Suprapubic skin (tissue), 4 donors: ENCODE results near the gene NLRP7. TPM values are rescaled to one million over a fixed set of nuclear protein-coding genes. Genes with fewer than 3 reads are reported as not detected.
"Not testable (repeated sequence)": the region's sequence is repeated elsewhere in the genome, so short reads cannot be mapped to it uniquely, and the experiment has no call there.

Experiments used
- DNase-seq, 2 donors: peaks; one replicate each; pipeline ENCODE4 v3.0.0-alpha.2; 2019; ENCODE audit warnings: low spot score in 2 of 2
- H3K27ac ChIP-seq: fragments of 200-600 bp; sonication (generic); one replicate; pipeline ENCODE4 v1.5.1; 2019
- H3K27me3 ChIP-seq: fragments of 200-600 bp; sonication (generic); one replicate; pipeline ENCODE4 v1.5.1; 2019
- H3K36me3 ChIP-seq: fragments of 200-600 bp; sonication (generic); one replicate; pipeline ENCODE4 v1.5.1; 2019
- H3K4me1 ChIP-seq: fragments of 200-600 bp; sonication (generic); one replicate; pipeline ENCODE4 v1.5.1; 2019
- H3K4me3 ChIP-seq: fragments of 200-600 bp; sonication (generic); one replicate; pipeline ENCODE4 v1.5.1; 2019; ENCODE audit warnings: mild to moderate bottlenecking
- H3K9me3 ChIP-seq: fragments of 200-600 bp; sonication (generic); one replicate; pipeline ENCODE4 v1.5.1; 2019
- CTCF ChIP-seq, 2 donors: fragments of 200-600 bp in 1 of 2; fragments of 450-650 bp in 1 of 2; sonication (generic) in 1 of 2; IDR thresholded peaks; one replicate each; pipeline ENCODE4 v1.5.1; 2016 to 2019; ENCODE audit warnings: antibody characterized with exemption in 2 of 2, mild to moderate bottlenecking in 1 of 2, moderate library complexity in 1 of 2
- EP300 ChIP-seq: sonication (generic); formaldehyde crosslinking; IDR thresholded peaks from one replicate; pipeline ENCODE4 v1.6.1; 2017; ENCODE audit warnings: antibody characterized with exemption
- POLR2A ChIP-seq, 2 donors: fragments of 450-650 bp; IDR thresholded peaks; one replicate each; pipeline ENCODE4 v1.6.1; 2017; ENCODE audit warnings: antibody characterized with exemption in 2 of 2, mild to moderate bottlenecking in 2 of 2, moderate library complexity in 2 of 2
- POLR2AphosphoS5 ChIP-seq, 3 donors: sonication (generic); formaldehyde crosslinking; IDR thresholded peaks; one replicate each; pipeline ENCODE4 v1.6.1; 2017; ENCODE audit warnings: antibody characterized with exemption in 3 of 3
- WGBS: methylation state at CpG from one replicate; pipeline ENCODE4 v1.1.5; 2018; 5-methylcytosine and 5-hydroxymethylcytosine counted together
- total RNA-seq, 4 donors: library from RNA; depleted of rRNA; stranded (reverse); fragments of >200 nt; gene quantifications; one replicate each; pipeline ENCODE4 v1.1.0, GENCODE V29; 2016

NLRP7 gene
- total RNA-seq, 4 donors from 2014 or later: not detected

- TF ChIP-seq POLR2AphosphoS5 (IDR thresholded peaks at IDR 0.05): no peak
- WGBS: 73% methylated on average over 7 of the region's 7 CpGs
These were observed 40.5 kb downstream of the NLRP7 start for GRCh38 chr19:54906819-54907218.

GRCh38 chr19:54905803-54906511 lies 41.4 kb downstream of the NLRP7 start, which contains the start of gene NCR1:
Gene NCR1 (plus strand): TSS chr19:54906148. CDS start chr19:54906188, 40 bp downstream.
- peaks cover 7% of the 10 kb centered on the region for H3K27me3 ChIP-seq
- no peaks in the 10 kb centered on the region for H3K36me3 ChIP-seq
- H3K4me1 ChIP-seq: no peaks in the 10 kb centered on the region
- no peak within 1 kb of the TSS for H3K4me3 ChIP-seq
- DNase-seq: no peak
- TF ChIP-seq POLR2A (IDR thresholded peaks at IDR 0.05) (no peak), CTCF (IDR thresholded peaks at IDR 0.05) (no peak), POLR2AphosphoS5 (IDR thresholded peaks at IDR 0.05) (no peak), EP300 (no peak)
- no peaks in the 10 kb centered on the region for H3K9me3 ChIP-seq
- H3K27ac ChIP-seq: no peak within 1 kb of the TSS
- 32% methylated on average over 17 of the region's 22 CpGs for WGBS

More at GRCh38 chr19:54906819-54907218, 40.5 kb downstream of the NLRP7 start:
- Histone ChIP-seq H3K9me3 (no peaks in the 10 kb centered on the region), H3K36me3 (no peaks in the 10 kb centered on the region), H3K4me3 (no peak overlapping the region), H3K27ac (no peak overlapping the region), H3K4me1 (no peaks in the 10 kb centered on the region), H3K27me3 (peaks cover 7% of the 10 kb centered on the region)
- DNase-seq: no peak

GRCh38 chr19:54905421-54905802 lies 41.9 kb downstream of the NLRP7 start:
- WGBS: 36% methylated on average over 5 of the region's 5 CpGs
- TF ChIP-seq CTCF (IDR thresholded peaks at IDR 0.05): no peak
- no peak for TF ChIP-seq POLR2A (IDR thresholded peaks at IDR 0.05)
- TF ChIP-seq POLR2AphosphoS5 (IDR thresholded peaks at IDR 0.05): no peak
- no peak for TF ChIP-seq EP300

GRCh38 chr19:54904261-54904660 lies 43.1 kb downstream of the NLRP7 start:
- H3K4me1 ChIP-seq, H3K9me3 ChIP-seq, DNase-seq, H3K27ac ChIP-seq, H3K36me3 ChIP-seq, H3K4me3 ChIP-seq: not testable (repeated sequence)
- 73% methylated on average over 4 of the region's 4 CpGs for WGBS
- H3K27me3 ChIP-seq: peaks cover 10% of the 10 kb centered on the region

More at GRCh38 chr19:54905421-54905802, 41.9 kb downstream of the NLRP7 start:
- H3K27me3 ChIP-seq: peaks cover 7% of the 10 kb centered on the region
- H3K36me3 ChIP-seq: no peaks in the 10 kb centered on the region
- H3K27ac ChIP-seq: no peak overlapping the region
- no peaks in the 10 kb centered on the region for H3K9me3 ChIP-seq
- no peaks in the 10 kb centered on the region for H3K4me1 ChIP-seq
- no peak overlapping the region for H3K4me3 ChIP-seq
- DNase-seq: no peak

- H3K4me3 ChIP-seq: no peak overlapping the region
- no peak for DNase-seq
- H3K27ac ChIP-seq: no peak overlapping the region
- no peaks in the 10 kb centered on the region for H3K4me1 ChIP-seq
- no peaks in the 10 kb centered on the region for H3K36me3 ChIP-seq
- no peaks in the 10 kb centered on the region for H3K9me3 ChIP-seq
- 90% methylated on average over 6 of the region's 6 CpGs for WGBS
- TF ChIP-seq EP300: no peak
- TF ChIP-seq CTCF (IDR thresholded peaks at IDR 0.05): no peak
- TF ChIP-seq POLR2A (IDR thresholded peaks at IDR 0.05): no peak
- no peak for TF ChIP-seq POLR2AphosphoS5 (IDR thresholded peaks at IDR 0.05)
- H3K27me3 ChIP-seq: peaks cover 11% of the 10 kb centered on the region
These were observed 44.0 kb downstream of the NLRP7 start for GRCh38 chr19:54903303-54903702.

- DNase-seq: no peak
- Histone ChIP-seq H3K27ac (no peak overlapping the region), H3K36me3 (no peaks in the 10 kb centered on the region), H3K4me1 (no peaks in the 10 kb centered on the region), H3K4me3 (no peak overlapping the region), H3K9me3 (no peaks in the 10 kb centered on the region), H3K27me3 (peaks cover 11% of the 10 kb centered on the region)
- WGBS: 44% methylated on average over 3 of the region's 3 CpGs
- no peak for TF ChIP-seq EP300
- no peak for TF ChIP-seq POLR2A (IDR thresholded peaks at IDR 0.05)
- TF ChIP-seq CTCF (IDR thresholded peaks at IDR 0.05): no peak
- TF ChIP-seq POLR2AphosphoS5 (IDR thresholded peaks at IDR 0.05): no peak
These were observed 45.3 kb downstream of the NLRP7 start for GRCh38 chr19:54902061-54902460.

GRCh38 chr19:54901153-54901552 lies 46.2 kb downstream of the NLRP7 start:
- not testable (repeated sequence) for H3K9me3 ChIP-seq, H3K4me3 ChIP-seq, H3K36me3 ChIP-seq, H3K4me1 ChIP-seq, H3K27me3 ChIP-seq, H3K27ac ChIP-seq
- WGBS: 83% methylated on average over 8 of the region's 8 CpGs
- peak in 1 of 2 donors; percentile 21 for DNase-seq

- not testable (repeated sequence) for H3K27me3 ChIP-seq, H3K36me3 ChIP-seq, H3K4me1 ChIP-seq, H3K4me3 ChIP-seq, H3K9me3 ChIP-seq, H3K27ac ChIP-seq
- 84% methylated on average over 9 of the region's 9 CpGs for whole genome bisulfite sequencing
- peak in 1 of 2 donors; percentile 11 for DNase-seq
These were observed 47.7 kb downstream of the NLRP7 start for GRCh38 chr19:54899646-54900045.

- 86% methylated on average over 7 of the region's 7 CpGs for WGBS
- H3K4me1 ChIP-seq, H3K27ac ChIP-seq, H3K27me3 ChIP-seq, H3K4me3 ChIP-seq, H3K9me3 ChIP-seq, H3K36me3 ChIP-seq: not testable (repeated sequence)
- peak in 1 of 2 donors; percentile 8 for DNase-seq
These were observed 48.6 kb downstream of the NLRP7 start for GRCh38 chr19:54898685-54899084.
